ENCODE results near the gene NOTCH2NLA.
"Not testable (repeated sequence)": the region's sequence is repeated elsewhere in the genome, so short reads cannot be mapped to it uniquely, and the experiment has no call there.

The NOTCH2NLA gene

GRCh38 chr1:146228710-146229477 lies at the start of gene NOTCH2NLA:
TSS of gene NOTCH2NLA (minus strand) at chr1:146229021. CDS start at chr1:146189337, 39,684 bp downstream.
- DNase-seq (ENCODE audit: low read depth) = peak; percentile 45

DNA sequence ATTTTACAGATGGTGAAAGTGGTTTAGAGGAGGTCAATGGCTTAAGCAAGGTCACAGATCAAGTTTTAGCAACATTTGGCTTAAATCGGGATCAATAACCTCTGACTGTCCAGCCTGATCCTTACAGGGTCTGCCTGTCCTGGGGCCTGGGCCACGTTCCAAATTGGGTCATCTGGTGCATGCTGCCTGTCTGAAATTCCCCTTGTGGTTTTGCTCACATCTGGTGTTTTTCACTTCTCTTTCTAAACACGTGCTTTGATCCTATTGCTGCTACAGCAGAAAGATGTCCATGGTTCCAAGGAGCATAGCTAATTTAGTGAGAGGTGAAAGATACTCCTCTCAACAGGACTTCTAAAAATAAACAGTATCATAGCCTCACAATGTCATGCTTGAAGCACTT lies 49.5 kb upstream of the NOTCH2NLA start:
- DNase-seq (ENCODE audit: low read depth) = not testable (repeated sequence)

- DNase-seq (ENCODE audit: low read depth) = not testable (repeated sequence)
Measured at GRCh38 chr1:146277087-146277486, 48.3 kb upstream of the NOTCH2NLA start.

GRCh38 chr1:146274083-146274482 lies 45.3 kb upstream of the NOTCH2NLA start:
- DNase-seq (ENCODE audit: low read depth) = not testable (repeated sequence)

GRCh38 chr1:146273194-146273593 lies 44.4 kb upstream of the NOTCH2NLA start:
- not testable (repeated sequence) for DNase-seq (ENCODE audit: low read depth)

GRCh38 chr1:146272734-146273133 lies 43.9 kb upstream of the NOTCH2NLA start:
- DNase-seq (ENCODE audit: low read depth) = not testable (repeated sequence)

GRCh38 chr1:146271977-146272376 lies 43.2 kb upstream of the NOTCH2NLA start:
- DNase-seq (ENCODE audit: low read depth) = not testable (repeated sequence)

DNA sequence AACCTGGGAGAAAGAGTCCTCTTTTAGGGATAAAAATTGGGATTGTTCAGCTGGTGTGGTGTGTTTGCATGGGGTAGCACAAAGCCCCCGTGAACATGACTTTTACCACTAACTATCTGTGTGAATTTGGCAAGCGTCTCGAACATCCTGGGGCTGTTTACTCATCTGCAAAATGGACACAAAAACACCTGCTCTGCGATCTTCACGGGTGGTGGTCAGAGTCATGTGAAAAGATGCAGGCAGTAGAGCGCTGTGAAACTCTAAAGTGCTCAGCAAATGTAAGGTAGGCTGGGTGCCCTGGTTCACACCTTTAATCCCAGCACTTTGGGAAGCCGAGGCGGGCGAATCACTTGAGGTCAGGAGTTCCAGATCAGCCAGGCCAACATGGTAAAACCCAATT lies 41.3 kb upstream of the NOTCH2NLA start:
- not testable (repeated sequence) for DNase-seq (ENCODE audit: low read depth)

DNA sequence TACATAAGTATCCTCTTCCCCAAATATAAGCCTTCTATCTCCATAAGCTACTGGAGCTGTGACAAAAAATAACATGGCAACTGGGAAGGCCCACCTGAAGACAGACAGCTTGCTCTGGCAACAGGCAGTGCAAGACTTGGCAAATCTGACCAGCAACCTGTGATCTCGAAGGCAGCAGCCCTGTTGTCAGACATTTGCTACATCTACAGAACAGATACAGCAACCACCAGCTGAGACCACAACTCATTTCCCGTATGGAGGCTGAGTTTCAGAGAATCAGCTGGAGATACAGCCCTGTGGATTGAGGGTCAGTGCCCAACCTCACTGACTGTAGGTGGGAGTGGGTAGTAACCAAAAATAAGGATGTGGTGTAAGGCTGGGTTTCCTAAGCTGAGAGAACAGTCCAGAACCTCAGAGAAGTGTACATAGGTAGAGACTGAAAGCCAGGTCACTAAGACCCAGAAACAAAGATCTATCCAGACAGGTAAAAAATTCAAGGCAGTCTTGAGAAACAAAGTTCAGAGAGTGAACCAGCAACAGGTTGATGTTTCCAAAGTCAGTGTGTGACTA lies 37.4 kb upstream of the NOTCH2NLA start:
- not testable (repeated sequence) for DNase-seq (ENCODE audit: low read depth)

- DNase-seq (ENCODE audit: low read depth) = not testable (repeated sequence)
Measured at GRCh38 chr1:146264761-146265160, 35.9 kb upstream of the NOTCH2NLA start.

DNA sequence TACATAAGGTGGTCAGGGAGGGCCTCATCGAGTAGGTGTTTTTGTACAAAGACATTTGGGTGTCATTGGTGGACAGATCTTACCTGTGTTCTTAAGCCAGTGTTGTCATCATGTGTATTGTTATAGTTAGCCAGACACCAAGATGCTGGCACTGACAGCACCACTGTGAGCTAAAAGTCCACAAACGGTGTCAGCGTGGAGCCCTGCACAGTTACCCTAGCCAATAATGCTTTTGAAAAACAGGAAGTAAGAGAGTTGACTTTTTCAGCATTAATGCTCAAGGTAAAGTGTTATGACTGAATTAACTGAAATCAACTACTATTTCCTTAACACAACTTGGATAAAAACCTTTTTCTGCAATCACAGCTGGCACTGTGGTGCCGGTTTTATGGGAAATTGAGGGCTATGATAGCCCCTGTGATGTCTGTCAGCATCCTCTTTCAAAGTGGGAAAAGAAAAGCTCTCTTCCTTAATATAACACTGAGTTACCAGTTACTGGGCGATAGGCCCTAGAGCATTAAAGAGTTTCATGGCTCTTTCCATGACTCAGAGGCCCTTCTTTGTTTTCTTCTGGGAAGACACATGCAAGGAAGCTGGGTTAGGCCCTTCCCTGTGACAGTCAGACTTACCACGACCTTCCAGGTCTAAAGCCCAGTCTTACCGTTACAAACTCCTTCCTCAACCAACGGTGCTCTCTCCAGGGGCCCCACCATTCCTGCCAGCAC lies 31.3 kb upstream of the NOTCH2NLA start:
- DNase-seq (ENCODE audit: low read depth) = not testable (repeated sequence)

DNA sequence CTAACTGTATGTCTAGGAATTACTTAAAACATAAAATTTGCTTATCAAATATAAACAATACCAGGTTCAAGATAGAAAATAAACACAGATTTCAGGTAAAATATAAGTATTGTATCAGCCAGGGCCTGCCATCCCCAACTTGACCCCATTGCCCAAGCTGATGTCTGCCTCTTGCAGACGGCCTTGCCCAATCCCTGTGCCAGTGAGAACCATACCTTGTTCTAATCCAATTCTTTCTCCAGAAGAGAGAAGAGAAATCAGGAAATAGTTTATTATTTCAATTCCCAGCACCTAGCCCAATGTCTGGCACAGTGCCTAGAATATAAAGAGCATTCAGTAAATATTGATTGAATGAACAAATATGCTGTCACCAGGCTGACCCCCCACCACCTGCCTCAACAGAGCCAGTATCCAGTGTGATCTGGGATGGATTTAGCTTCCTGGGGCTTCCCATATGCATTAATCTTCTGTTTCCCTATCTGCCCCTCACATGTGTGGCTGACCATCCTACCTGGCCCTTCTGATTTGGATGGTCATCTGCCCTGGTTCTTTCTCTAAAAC lies 29.3 kb upstream of the NOTCH2NLA start:
- not testable (repeated sequence) for DNase-seq (ENCODE audit: low read depth)

- DNase-seq (ENCODE audit: low read depth) = not testable (repeated sequence)
Measured at GRCh38 chr1:146254569-146255197, 25.9 kb upstream of the NOTCH2NLA start.

DNA sequence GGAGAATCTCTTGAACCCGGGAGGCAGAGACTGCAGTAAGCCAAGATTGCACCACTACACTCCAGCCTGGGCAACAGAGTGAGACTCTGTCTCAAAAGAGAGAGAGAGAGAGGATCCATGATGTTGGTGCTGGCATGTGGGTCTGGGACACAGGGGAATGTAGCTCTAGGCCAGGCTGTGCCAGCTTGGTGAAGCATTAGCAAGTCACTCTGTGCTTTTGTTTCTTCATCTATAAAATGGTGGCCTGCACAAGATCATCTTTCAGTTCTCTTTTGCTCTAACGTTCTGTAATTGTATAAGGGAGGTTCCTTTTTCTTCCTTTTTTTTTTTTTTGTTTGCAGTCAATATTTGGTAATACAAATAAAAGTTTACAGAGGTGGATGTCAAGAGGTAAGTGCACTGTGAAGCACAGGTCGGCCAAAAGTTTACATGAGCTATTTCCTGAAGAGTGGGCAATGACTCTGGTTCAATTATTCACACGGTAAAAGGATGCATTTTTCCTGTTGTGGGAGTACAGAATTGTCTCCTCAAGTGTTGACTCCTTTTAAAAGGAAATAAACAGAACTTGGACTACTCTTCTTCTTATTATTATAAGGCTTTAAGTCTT lies 24.5 kb upstream of the NOTCH2NLA start:
- DNase-seq (ENCODE audit: low read depth) = not testable (repeated sequence)

GRCh38 chr1:146251523-146251922 lies 22.7 kb upstream of the NOTCH2NLA start:
- not testable (repeated sequence) for DNase-seq (ENCODE audit: low read depth)

GRCh38 chr1:146248643-146249042 lies 19.8 kb upstream of the NOTCH2NLA start:
- DNase-seq (ENCODE audit: low read depth) = not testable (repeated sequence)

DNA sequence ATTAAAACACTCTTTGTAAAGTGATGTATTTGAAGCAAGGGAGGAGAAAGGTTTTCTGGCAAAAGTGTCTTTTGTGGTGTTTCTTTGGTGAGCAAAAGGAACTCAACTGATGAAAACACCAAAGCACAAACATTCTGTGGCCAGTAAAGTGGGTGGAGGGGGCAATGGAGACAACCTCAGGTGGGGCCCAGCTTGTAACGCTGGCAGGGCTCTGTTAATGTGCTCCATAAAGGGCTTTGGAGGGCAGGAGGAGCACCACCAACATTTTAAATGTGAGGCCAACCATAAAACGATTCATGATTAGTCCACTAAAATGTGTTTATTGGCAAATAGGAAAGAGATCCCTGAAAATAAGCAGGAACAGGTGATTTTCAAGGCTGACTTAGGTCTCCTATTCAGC lies 7.8 kb upstream of the NOTCH2NLA start:
- not testable (repeated sequence) for DNase-seq (ENCODE audit: low read depth)

DNA sequence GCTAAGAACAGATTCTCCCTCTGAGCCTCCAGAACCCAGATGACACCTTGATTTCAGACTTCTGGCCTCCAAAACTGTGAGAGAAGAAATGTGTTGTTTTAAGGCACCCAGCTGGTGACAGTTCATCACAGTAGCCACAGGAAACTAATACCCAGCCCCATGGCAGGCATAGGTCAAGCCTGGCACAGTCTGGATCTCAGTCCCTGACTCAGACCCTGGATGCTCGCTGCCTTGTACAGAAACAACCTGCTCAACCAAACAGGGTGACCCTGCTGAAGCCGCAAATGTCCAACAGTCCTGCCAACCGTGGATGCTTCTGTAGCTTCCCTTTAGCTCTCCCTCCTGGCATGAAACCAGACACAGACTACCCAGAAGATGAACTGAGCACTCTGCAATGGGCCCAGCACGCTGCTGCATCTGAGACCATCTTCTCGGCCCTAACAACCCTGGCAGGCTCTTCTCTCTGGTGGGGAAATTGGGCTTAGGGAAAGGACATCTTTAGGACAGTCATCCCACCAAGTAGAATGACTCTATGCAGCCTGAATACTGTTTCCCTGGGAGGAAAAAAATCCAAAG lies 7.3 kb upstream of the NOTCH2NLA start:
- DNase-seq (ENCODE audit: low read depth) = not testable (repeated sequence)

DNA sequence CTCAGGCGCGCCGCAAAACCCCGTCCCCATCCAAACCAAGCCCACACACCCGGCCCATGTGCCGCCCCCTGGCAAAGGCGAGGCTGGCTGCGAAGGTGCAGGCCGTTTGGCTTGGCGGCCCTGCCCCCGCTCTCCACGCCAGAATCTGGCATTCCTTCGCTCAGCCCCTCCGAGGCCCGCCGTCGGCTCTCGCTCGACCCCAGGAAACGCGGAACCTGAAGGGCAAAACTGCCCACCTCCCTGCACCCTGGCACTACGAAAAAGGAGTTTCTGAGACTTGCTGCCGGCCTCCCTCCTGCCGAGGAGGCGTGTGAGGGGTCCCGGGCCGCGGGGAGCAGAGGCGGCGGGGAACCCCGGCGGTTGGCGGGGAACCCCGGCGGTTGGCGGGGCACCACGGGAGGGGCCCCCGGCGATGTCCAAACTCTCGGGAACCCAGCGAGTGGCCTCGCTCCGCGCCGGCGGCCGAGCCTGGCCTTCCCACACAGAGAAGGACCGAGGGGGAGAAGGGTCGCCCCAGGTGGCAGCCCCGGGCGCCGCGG lies 608 bp downstream of the NOTCH2NLA start:
- DNase-seq (ENCODE audit: low read depth) = peak; percentile 13

DNA sequence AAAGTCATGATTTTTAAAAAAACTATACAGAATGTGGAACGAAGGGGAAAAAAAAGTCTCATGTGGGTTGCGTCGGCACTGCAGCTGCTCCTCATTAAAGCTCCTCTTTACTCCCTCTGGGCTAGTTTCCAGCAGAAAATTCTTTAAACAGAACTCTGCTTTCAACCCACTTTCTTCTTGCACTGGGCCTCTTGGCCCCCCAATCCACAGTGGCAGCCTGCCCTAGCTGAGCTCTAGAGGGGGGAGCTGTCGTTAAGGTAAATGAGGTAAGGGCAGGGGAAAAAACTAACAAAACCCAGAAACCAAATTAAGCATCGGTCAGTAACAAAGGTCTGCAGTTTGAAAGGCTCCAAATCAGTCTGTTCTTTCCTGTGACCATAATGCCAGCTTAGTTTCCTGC lies 54.3 kb downstream of the NOTCH2NLA start:
- DNase-seq (ENCODE audit: low read depth) = not testable (repeated sequence)

DNA sequence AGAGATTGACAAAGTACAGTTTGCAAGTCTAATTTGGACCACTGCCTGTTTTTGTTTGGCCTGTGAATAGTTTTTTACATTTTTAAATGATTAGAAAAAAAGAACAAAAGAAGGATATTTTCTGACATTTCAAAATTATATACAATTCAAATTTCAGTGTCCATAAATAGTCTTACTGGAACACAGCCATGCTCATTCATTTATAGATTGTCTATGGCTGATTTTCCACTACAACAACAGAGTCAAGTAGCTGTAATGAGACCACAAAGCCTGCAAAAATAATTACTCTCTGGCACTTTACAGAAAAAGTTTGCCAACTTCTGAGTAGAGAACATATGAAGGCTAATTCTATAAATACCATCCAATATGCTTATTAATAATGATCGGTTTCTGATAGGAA lies 61.1 kb downstream of the NOTCH2NLA start:
- not testable (repeated sequence) for DNase-seq (ENCODE audit: low read depth)
